Psoas muscle (tissue), 8 donors: ENCODE results near the gene FMO3. TPM values are rescaled to one million over a fixed set of nuclear protein-coding genes. Genes with fewer than 3 reads are reported as not detected.
A peak's percentile ranks its signal among the peaks of the same experiment; 100 is the strongest.

Experiments
- ATAC-seq, 4 donors: fragments of 200-7000 bp; cut with Tn5 transposase; one replicate each; pipeline ENCODE4 v1.9.1; 2020; ENCODE audit warnings: moderate library complexity in 3 of 4, mild to moderate bottlenecking in 2 of 4
- DNase-seq, 2 donors: peaks; one replicate each; pipeline ENCODE4 v3.0.0-alpha.2; 2020
- H3K27ac ChIP-seq: fragments of 200-600 bp; one replicate; pipeline ENCODE4 v1.8.0; 2022
- H3K27me3 ChIP-seq, 3 donors: fragments of 200-600 bp in 1 of 3; one replicate each; pipeline versions ENCODE4 v1.6.1 to v1.8.0; 2013 to 2022; ENCODE audit warnings: low read length in 2 of 3, mild to moderate bottlenecking in 2 of 3, moderate library complexity in 1 of 3; ENCODE audit not compliant: insufficient read depth in 3 of 3
- H3K36me3 ChIP-seq, 2 donors: fragments of 200-600 bp in 1 of 2; one replicate each; pipeline versions ENCODE4 v1.6.1 to v1.8.0; 2013 to 2022; ENCODE audit warnings: low read depth in 1 of 2, mild to moderate bottlenecking in 1 of 2, moderate library complexity in 1 of 2; ENCODE audit not compliant: insufficient read depth in 1 of 2
- H3K4me1 ChIP-seq: fragments of 200-600 bp; one replicate; pipeline ENCODE4 v1.8.0; 2022
- H3K4me3 ChIP-seq: fragments of 200-600 bp; one replicate; pipeline ENCODE4 v1.8.0; 2022; ENCODE audit warnings: mild to moderate bottlenecking
- H3K9me3 ChIP-seq: fragments of 200-600 bp; one replicate; pipeline ENCODE4 v1.8.0; 2022
- CTCF ChIP-seq: fragments of 200-600 bp; IDR thresholded peaks from one replicate; pipeline ENCODE4 v1.8.0; 2022; ENCODE audit warnings: antibody characterized with exemption
- WGBS, 3 donors: extraction: QIAGEN DNeasy Blood & Tissue Kit; methylation state at CpG; one replicate each; pipeline versions ENCODE4 v1.1.6 to v1.1.7; 2013; 5-methylcytosine and 5-hydroxymethylcytosine counted together
- intact Hi-C, 2 donors: fragments of 100-400 bp; cut with DNase I; formaldehyde crosslinking; loops; one replicate each; pipeline versions ENCODE4 v1.11.0 to v1.14.2; 2022
- polyA plus RNA-seq, 3 donors: library from polyadenylated mRNA; stranded (reverse); fragments of 200-250 nt; gene quantifications; one replicate each; pipeline ENCODE4 v1.2.3, GENCODE V29; 2013
- total RNA-seq, 4 donors: library from RNA; stranded (reverse); fragmentation: NEBNext Ultra II Directional in 2 of 4; extraction: Animal tissue kit (Norgen Biotek cat#: 25700) in 2 of 4; gene quantifications; one replicate each; pipeline versions ENCODE4 v1.2.1 to v1.2.4, GENCODE V29; 2021 to 2023
- donor health status: healthy with polysubstance abuse.
- donor health status: DM: no; HTN: no; CAD: no; lungs with moderate emphysema.
- donor health status: Bipolar disorder and iron deficiency.
- donor health status: healthy.
- donor health status: DM: yes; HTN: yes; CAD: no.
- donor health status: DM: no; HTN: no; CAD: no.
- donor health status: DM: no; HTN: no; CAD: no.
- donor health status: DM: yes; HTN: yes; CAD: no.

Gene FMO3
- total and polyA plus RNA-seq, 7 donors, result 0.48 to 3.6 (median 1.4) TPM

- H3K36me3 ChIP-seq, result no peaks in the 10 kb centered on the region
- H3K4me3 ChIP-seq, result no peak overlapping the region
- no peaks in the 10 kb centered on the region for H3K9me3 ChIP-seq
- intact Hi-C loops, result no loop called here
- peak in 1 of 4 donors; percentile 4 for ATAC-seq
- WGBS, 3 donors, result 22 to 26% (median 25%) methylated on average over 4 of the region's 4 CpGs
- H3K4me1 ChIP-seq, result peaks cover 8% of the 10 kb centered on the region
- DNase-seq, result no peak
- peak overlapping the region; percentile 75 for H3K27ac ChIP-seq
- TF ChIP-seq CTCF, result no peak
- no peaks in the 10 kb centered on the region for H3K27me3 ChIP-seq
Measured at GRCh38 chr1:171140956-171141687, 50.4 kb downstream of the FMO3 start.

- intact Hi-C loops, result no loop called here
- no peaks in the 10 kb centered on the region for H3K36me3 ChIP-seq
- TF ChIP-seq CTCF, result no peak
- DNase-seq (peak; percentile 45 to 70), ATAC-seq (peak; percentile 54 to 78 (median 74))
- 6 to 11% (median 9%) methylated on average over 6 of the region's 6 CpGs for WGBS, 3 donors
- peaks cover 8% of the 10 kb centered on the region for H3K4me1 ChIP-seq
- peak overlapping the region; percentile 15 for H3K4me3 ChIP-seq
- H3K9me3 ChIP-seq, result no peaks in the 10 kb centered on the region
- peak overlapping the region; percentile 75 for H3K27ac ChIP-seq
- no peaks in the 10 kb centered on the region for H3K27me3 ChIP-seq
Measured at GRCh38 chr1:171141688-171142415, 51.1 kb downstream of the FMO3 start.

GRCh38 chr1:171142416-171143385, 52.0 kb downstream of the FMO3 start:
- DNase-seq (no peak), ATAC-seq (peak; percentile 36 to 58 (median 54))
- TF ChIP-seq CTCF, result no peak
- Histone ChIP-seq H3K4me3 (peak overlapping the region; percentile 42), H3K36me3 (no peaks in the 10 kb centered on the region), H3K27me3 (no peaks in the 10 kb centered on the region), H3K27ac (peak overlapping the region; percentile 75), H3K9me3 (no peaks in the 10 kb centered on the region), H3K4me1 (peaks cover 8% of the 10 kb centered on the region)
- 13 to 23% (median 16%) methylated on average over 8 of the region's 8 CpGs for WGBS, 3 donors
- intact Hi-C loops, result no loop called here

- no peak for DNase-seq
- Histone ChIP-seq H3K27me3 (no peaks in the 10 kb centered on the region), H3K36me3 (no peaks in the 10 kb centered on the region), H3K4me3 (no peak overlapping the region), H3K9me3 (no peaks in the 10 kb centered on the region), H3K27ac (no peak overlapping the region), H3K4me1 (no peaks in the 10 kb centered on the region)
- no peak for ATAC-seq
- 67 to 75% (median 68%) methylated on average over 1 of the region's 1 CpG for WGBS, 3 donors
- intact Hi-C loops, result no loop called here
- TF ChIP-seq CTCF, result no peak
Measured at GRCh38 chr1:171150156-171150555, 59.5 kb downstream of the FMO3 start.
